Tibial nerve (tissue), 3 donors: ENCODE data around the gene PERM1.

Experiments used
- POLR2A ChIP-seq, 2 donors: fragments of 450-650 bp; IDR thresholded peaks; one replicate each; pipeline ENCODE4 v1.6.1; 2017; ENCODE audit warnings: antibody characterized with exemption in 2 of 2, mild to moderate bottlenecking in 2 of 2, moderate library complexity in 2 of 2
- TF ChIP-seq, protein P1 (sequence below), 5 experiments: fragments of 200-600 bp in 3 of 5; fragments of 450-650 bp in 2 of 5; sonication (generic) in 3 of 5; IDR thresholded peaks; one replicate each; pipeline ENCODE4 v1.5.1; 2016 to 2019; ENCODE audit warnings: antibody characterized with exemption in 5 of 5, mild to moderate bottlenecking in 3 of 5, moderate library complexity in 2 of 5

DNA sequence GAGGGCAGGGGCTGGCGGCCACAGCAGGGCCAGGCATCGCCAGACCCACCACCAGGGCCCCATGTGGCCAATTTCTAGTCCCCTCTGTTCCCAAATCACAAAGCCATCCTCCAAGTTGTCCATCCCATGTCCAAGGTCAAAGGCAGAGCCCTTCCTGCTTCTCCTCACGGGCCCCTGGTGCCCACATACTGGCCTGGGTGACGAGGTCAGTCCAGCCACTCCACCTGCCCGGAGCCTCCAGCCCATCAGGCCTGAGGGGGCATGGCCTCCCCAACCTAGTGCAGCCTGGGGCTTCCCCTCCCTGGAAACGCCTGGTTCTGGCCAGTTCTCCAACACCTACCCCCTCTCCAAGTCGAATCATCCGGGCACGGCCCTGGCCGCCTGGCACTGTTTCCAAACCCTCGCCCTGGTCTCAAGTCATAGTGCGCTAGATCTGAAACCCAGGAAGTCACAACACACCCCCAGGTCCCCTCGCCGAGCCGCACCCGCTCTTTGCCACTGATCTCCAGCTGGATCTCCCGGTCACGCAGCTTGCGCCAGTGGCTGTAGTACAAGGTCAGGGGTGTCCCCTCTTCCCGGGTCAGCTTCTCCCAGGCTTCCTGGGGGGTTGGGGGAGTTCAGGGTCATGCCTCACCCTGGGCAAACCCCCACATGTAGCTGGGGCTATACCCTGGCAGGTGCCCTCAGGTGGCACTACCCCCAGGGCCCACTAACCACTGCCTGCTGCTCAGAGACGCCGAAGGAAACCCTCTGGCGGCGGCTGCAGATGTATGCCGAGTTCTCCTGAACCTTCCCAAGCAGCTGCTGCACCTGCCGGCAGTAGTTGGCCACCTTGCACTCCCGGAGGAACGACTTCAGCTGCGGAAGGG lies 36.0 kb downstream of the PERM1 start:
- TF ChIP-seq, protein P1, sequence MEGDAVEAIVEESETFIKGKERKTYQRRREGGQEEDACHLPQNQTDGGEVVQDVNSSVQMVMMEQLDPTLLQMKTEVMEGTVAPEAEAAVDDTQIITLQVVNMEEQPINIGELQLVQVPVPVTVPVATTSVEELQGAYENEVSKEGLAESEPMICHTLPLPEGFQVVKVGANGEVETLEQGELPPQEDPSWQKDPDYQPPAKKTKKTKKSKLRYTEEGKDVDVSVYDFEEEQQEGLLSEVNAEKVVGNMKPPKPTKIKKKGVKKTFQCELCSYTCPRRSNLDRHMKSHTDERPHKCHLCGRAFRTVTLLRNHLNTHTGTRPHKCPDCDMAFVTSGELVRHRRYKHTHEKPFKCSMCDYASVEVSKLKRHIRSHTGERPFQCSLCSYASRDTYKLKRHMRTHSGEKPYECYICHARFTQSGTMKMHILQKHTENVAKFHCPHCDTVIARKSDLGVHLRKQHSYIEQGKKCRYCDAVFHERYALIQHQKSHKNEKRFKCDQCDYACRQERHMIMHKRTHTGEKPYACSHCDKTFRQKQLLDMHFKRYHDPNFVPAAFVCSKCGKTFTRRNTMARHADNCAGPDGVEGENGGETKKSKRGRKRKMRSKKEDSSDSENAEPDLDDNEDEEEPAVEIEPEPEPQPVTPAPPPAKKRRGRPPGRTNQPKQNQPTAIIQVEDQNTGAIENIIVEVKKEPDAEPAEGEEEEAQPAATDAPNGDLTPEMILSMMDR (IDR thresholded peaks at IDR 0.05): no peak
- TF ChIP-seq POLR2A (IDR thresholded peaks at IDR 0.05): no peak
